ENCODE results near the gene SOX10.

DNA sequence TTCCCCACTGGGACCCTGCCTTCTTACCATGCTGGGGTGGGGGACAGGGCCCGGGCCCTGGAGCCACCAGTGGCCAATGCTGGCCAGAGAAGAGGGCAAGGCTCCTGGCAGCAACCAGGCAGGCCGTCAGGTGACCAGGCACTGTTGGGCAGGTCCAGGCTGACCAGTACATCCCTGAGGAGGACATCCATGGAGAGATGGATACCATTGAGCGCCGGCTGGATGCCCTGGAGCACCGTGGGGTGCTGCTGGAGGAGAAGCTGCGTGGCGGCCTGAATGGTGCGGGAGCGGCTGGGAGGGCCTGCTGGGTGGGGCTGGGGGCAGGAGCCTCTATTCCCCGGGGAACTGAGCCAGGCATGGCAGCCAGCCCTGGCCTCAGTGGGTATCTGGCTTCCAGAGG is 52.0 kb downstream of the SOX10 start:
- TF ChIP-seq SIN3A (IDR thresholded peaks at IDR 0.05; ENCODE audit: borderline replicate concordance, insufficient read depth, low read length) (no peak), POLR2AphosphoS5 (IDR thresholded peaks at IDR 0.05; ENCODE audit: low read depth, low read length) (no peak), TAF1 (IDR thresholded peaks at IDR 0.05; ENCODE audit: borderline replicate concordance, insufficient read depth, low read length) (no peak)
